Loucy (cell line): ENCODE measurements around the gene LETM1.

Source experiments
- H2AFZ ChIP-seq: fragments of 200-600 bp; sonication (generic); 2 replicates; pipeline ENCODE4 v1.6.0; 2016; ENCODE audit warnings: antibody characterized with exemption, mild to moderate bottlenecking, low read length, moderate library complexity
- H3F3A ChIP-seq: fragments of 200-600 bp; 2 replicates; pipeline ENCODE4 v1.6.0; 2016; ENCODE audit warnings: antibody characterized with exemption, low read depth, mild to moderate bottlenecking
- H3K27me3 ChIP-seq: fragments of 200-600 bp; sonication (generic); 2 replicates; pipeline ENCODE4 v1.6.1; 2014; ENCODE audit warnings: low read length, mild to moderate bottlenecking; ENCODE audit not compliant: insufficient read depth, poor library complexity, severe bottlenecking
- H3K36me3 ChIP-seq: fragments of 200-600 bp; sonication (generic); 2 replicates; pipeline ENCODE4 v1.6.1; 2016; ENCODE audit warnings: low read length; ENCODE audit not compliant: insufficient read depth
- H3K4me1 ChIP-seq: fragments of 200-600 bp; sonication (generic); 2 replicates; pipeline ENCODE4 v1.5.1; 2014; ENCODE audit warnings: low read length, mild to moderate bottlenecking; ENCODE audit not compliant: insufficient read depth, poor library complexity, severe bottlenecking
- H3K4me2 ChIP-seq: fragments of 200-600 bp; sonication (generic); 2 replicates; pipeline ENCODE4 v1.6.0; 2014; ENCODE audit warnings: antibody characterized with exemption, low read length, low read depth, mild to moderate bottlenecking; ENCODE audit not compliant: poor library complexity, severe bottlenecking
- H3K4me3 ChIP-seq: fragments of 200-600 bp; sonication (generic); 2 replicates; pipeline ENCODE4 v1.5.1; 2014; ENCODE audit warnings: low read length, mild to moderate bottlenecking, mixed read lengths; ENCODE audit not compliant: poor library complexity, severe bottlenecking
- H3K79me2 ChIP-seq: fragments of 200-600 bp; sonication (generic); 2 replicates; pipeline ENCODE4 v1.6.1; 2014; ENCODE audit warnings: low read length; ENCODE audit not compliant: insufficient read depth
- H3K9ac ChIP-seq: fragments of 200-600 bp; sonication (generic); 2 replicates; pipeline ENCODE4 v1.6.0; 2014; ENCODE audit warnings: mild to moderate bottlenecking, low read depth, low read length, moderate library complexity; ENCODE audit not compliant: poor library complexity, severe bottlenecking
- H3K9me2 ChIP-seq: fragments of 200-600 bp; sonication (generic); replicated peaks from 2 replicates; pipeline ENCODE4 v1.6.1; 2016; ENCODE audit warnings: low read depth, low read length, mixed read lengths
- H3K9me3 ChIP-seq: fragments of 200-600 bp; sonication (generic); 2 replicates; pipeline ENCODE4 v1.6.1; 2014; ENCODE audit warnings: mild to moderate bottlenecking, antibody characterized with exemption, low read length, low read depth; ENCODE audit not compliant: insufficient read depth
- H4K20me1 ChIP-seq: fragments of 200-600 bp; sonication (generic); 2 replicates; pipeline ENCODE4 v1.6.0; 2014; ENCODE audit warnings: antibody characterized with exemption, low read length, mild to moderate bottlenecking; ENCODE audit not compliant: insufficient read depth, poor library complexity, severe bottlenecking
- EZH2phosphoT487 ChIP-seq: fragments of 200-600 bp; IDR thresholded peaks from 2 replicates; pipeline ENCODE4 v1.6.1; 2018; ENCODE audit warnings: antibody characterized with exemption, mild to moderate bottlenecking, moderate library complexity, borderline replicate concordance
- TF ChIP-seq, protein P1 (sequence below): fragments of 200-600 bp; sonication (generic); conservative IDR thresholded peaks from 2 replicates; pipeline ENCODE4 v1.5.1; 2014; ENCODE audit warnings: mild to moderate bottlenecking, antibody characterized with exemption, low read length

LETM1 gene

GRCh38 chr4:1856071-1856942 is at the start of gene LETM1:
Gene LETM1, minus strand, starts transcription at chr4:1856156. Its CDS starts 206 bp downstream, at chr4:1855950.
- H3K9me2 ChIP-seq: no peaks in the 10 kb centered on the region
- H2AFZ ChIP-seq: peak within 1 kb of the TSS; percentile 81
- peaks cover 58% of the 10 kb centered on the region for H3K79me2 ChIP-seq
- H3F3A ChIP-seq: no peaks in the 10 kb centered on the region
- no peaks in the 10 kb centered on the region for H3K27me3 ChIP-seq
- H4K20me1 ChIP-seq: peaks cover 25% of the 10 kb centered on the region
- H3K4me3 ChIP-seq: peak within 1 kb of the TSS; percentile 97
- no peaks in the 10 kb centered on the region for H3K9me3 ChIP-seq
- TF ChIP-seq EZH2phosphoT487: no peak
- TF ChIP-seq, protein P1, sequence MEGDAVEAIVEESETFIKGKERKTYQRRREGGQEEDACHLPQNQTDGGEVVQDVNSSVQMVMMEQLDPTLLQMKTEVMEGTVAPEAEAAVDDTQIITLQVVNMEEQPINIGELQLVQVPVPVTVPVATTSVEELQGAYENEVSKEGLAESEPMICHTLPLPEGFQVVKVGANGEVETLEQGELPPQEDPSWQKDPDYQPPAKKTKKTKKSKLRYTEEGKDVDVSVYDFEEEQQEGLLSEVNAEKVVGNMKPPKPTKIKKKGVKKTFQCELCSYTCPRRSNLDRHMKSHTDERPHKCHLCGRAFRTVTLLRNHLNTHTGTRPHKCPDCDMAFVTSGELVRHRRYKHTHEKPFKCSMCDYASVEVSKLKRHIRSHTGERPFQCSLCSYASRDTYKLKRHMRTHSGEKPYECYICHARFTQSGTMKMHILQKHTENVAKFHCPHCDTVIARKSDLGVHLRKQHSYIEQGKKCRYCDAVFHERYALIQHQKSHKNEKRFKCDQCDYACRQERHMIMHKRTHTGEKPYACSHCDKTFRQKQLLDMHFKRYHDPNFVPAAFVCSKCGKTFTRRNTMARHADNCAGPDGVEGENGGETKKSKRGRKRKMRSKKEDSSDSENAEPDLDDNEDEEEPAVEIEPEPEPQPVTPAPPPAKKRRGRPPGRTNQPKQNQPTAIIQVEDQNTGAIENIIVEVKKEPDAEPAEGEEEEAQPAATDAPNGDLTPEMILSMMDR: peak; percentile 32; the same call in 1 of the 2 replicates
- H3K36me3 ChIP-seq: no peaks in the 10 kb centered on the region
- H3K4me1 ChIP-seq: peaks cover 34% of the 10 kb centered on the region
- peak within 1 kb of the TSS; percentile 82 for H3K9ac ChIP-seq
- peak within 1 kb of the TSS; percentile 97 for H3K4me2 ChIP-seq

DNA sequence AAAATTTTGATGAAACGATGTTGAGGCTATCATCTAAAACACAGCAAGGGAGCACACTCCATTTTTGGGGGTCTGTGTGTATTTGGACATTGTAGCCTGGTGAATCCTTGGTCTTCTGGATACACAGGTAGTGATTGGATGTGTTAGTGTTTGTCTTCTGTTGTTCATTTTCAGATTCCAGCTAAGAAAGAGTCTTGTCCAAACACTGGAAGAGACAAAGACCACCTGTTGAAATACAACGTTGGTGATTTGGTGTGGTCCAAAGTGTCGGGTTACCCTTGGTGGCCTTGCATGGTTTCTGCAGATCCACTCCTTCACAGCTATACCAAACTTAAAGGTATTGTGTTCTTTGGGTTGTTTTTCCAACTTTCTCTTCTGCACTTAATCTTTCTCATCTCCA is 48.1 kb upstream of the LETM1 start:
- TF ChIP-seq, protein P1: no peak
- no peak for TF ChIP-seq EZH2phosphoT487

GRCh38 chr4:1903035-1903434 is 47.1 kb upstream of the LETM1 start:
- H3K27me3 ChIP-seq: no peaks in the 10 kb centered on the region
- H4K20me1 ChIP-seq: peaks cover 78% of the 10 kb centered on the region
- peaks cover 96% of the 10 kb centered on the region for H3K79me2 ChIP-seq
- H3K9ac ChIP-seq: no peak overlapping the region
- no peaks in the 10 kb centered on the region for H3K9me3 ChIP-seq
- peaks cover 84% of the 10 kb centered on the region for H3K36me3 ChIP-seq
- no peak overlapping the region for H3K4me3 ChIP-seq
- no peak for TF ChIP-seq EZH2phosphoT487
- TF ChIP-seq, protein P1: no peak
- H3K4me1 ChIP-seq: peaks cover 2% of the 10 kb centered on the region
- no peak overlapping the region for H3K4me2 ChIP-seq
- H2AFZ ChIP-seq: no peak overlapping the region
- H3F3A ChIP-seq: peaks cover 4% of the 10 kb centered on the region; the same call in 1 of the 2 replicates
- H3K9me2 ChIP-seq: no peaks in the 10 kb centered on the region

More for the DNA sequence above, 48.1 kb upstream of the LETM1 start:
- Histone ChIP-seq H3K79me2 (peaks cover 98% of the 10 kb centered on the region), H3K4me3 (no peak overlapping the region), H3K4me2 (no peak overlapping the region), H3K9me2 (no peaks in the 10 kb centered on the region), H3K36me3 (peaks cover 94% of the 10 kb centered on the region), H3K4me1 (peaks cover 7% of the 10 kb centered on the region), H3F3A (peaks cover 3% of the 10 kb centered on the region; the same call in 1 of the 2 replicates), H2AFZ (no peak overlapping the region), H4K20me1 (peaks cover 80% of the 10 kb centered on the region), H3K9ac (no peak overlapping the region), H3K27me3 (no peaks in the 10 kb centered on the region), H3K9me3 (no peaks in the 10 kb centered on the region)
